ENCODE data around the gene UNC13C.

UNC13C gene

DNA sequence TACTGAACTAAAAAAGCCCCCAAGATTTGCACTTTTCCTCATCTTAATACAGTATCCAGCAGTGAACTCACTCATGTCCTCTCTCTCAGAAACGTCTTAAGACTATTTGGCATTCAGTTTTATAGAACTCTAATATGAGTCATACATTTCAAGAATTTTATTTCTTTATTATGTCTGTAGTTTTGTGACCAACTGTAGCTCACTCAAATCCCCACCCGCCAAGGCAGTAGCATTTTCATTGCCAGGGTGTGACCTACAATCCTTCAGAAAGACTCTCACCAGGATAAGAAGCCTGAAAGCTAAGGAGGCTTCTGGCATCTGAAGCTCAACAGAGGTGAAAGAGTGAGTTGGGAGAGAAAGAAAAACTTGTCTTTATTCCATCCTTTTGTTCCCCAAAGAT lies 681.4 kb downstream of the UNC13C start:
- no peak for DNase-seq (ENCODE audit: low read depth)

DNA sequence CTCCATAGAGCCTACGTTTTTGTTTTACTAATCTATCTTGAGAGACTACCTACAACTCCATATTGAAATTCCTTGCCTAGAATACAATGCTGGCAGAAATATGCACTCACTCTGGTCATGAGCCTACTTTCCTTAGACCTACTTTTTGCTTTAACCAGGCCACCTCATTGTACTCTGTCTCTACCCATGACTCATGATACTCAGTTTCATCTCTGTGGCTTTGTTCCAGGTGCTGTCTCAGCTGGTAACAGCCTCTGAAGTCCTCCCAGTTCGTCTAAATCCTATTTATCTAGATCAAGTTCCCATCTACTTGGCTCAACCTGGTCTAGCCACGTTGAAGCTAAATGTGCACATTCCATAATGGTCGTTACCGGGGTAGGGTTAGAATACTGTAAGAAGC lies 682.1 kb downstream of the UNC13C start:
- DNase-seq (ENCODE audit: low read depth), result no peak

DNA sequence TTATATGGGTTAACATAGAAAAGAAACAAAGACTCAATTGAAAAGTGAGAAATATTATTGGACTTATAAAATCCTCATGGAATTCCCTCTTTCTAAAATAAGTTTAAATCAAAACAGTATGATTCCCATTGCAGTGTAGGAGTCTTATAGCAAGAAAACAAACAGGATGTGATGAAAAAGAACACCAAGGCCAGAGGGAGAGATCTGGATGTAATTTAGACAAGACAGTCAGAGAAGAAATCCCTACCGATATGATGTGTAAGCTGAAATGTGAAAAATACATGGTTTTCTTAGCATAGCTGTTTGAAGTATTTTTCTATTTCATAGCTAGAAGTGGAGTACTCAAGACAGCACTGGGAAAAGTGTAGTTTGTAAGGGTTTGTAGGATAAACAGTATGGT lies 697.0 kb downstream of the UNC13C start:
- DNase-seq (ENCODE audit: low read depth), result no peak

DNA sequence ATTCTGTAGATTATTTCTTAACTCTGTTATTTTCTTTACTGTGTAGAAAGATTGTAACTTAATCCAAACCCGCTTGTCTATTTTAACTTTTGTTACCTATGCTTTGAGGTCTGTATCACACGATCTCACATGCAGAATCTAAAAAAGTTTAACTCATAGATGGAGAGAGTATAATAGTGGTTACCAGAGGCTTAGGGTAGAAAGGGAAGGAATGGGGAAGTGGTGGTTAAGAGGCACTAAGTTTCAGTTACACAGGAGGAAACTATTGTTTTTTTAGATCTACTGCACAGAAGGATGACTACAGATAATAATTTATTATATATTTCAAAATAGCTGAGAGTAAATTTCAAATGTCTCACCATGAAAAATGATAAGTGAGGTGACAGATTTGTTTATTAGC lies 703.3 kb downstream of the UNC13C start:
- DNase-seq (ENCODE audit: low read depth), result no peak
